Vagina (tissue), 2 donors: ENCODE measurements around the gene ONECUT2. TPM values are rescaled to one million over a fixed set of nuclear protein-coding genes. Genes with fewer than 3 reads are reported as not detected.
"Not testable (repeated sequence)": the region's sequence is repeated elsewhere in the genome, so short reads cannot be mapped to it uniquely, and the experiment has no call there.

ENCODE experiments used
- DNase-seq, 2 donors: peaks; one replicate each; pipeline ENCODE4 v3.0.0-alpha.2; 2017; ENCODE audit errors: extremely low spot score in 2 of 2
- H3K27ac ChIP-seq: fragments of 200-600 bp; sonication (generic); one replicate; pipeline ENCODE4 v1.5.1; 2019
- H3K27me3 ChIP-seq: fragments of 200-600 bp; sonication (generic); one replicate; pipeline ENCODE4 v1.5.1; 2019
- H3K36me3 ChIP-seq, 2 donors: fragments of 200-600 bp; sonication (generic); one replicate each; pipeline ENCODE4 v1.5.1; 2017 to 2019
- H3K4me1 ChIP-seq: fragments of 200-600 bp; sonication (generic); one replicate; pipeline ENCODE4 v1.5.1; 2019
- H3K4me3 ChIP-seq, 2 donors: fragments of 200-600 bp; sonication (generic); 1 replicate in 1 of 2; 2 replicates in 1 of 2; pipeline ENCODE4 v1.5.1; 2016 to 2019
- H3K9me3 ChIP-seq: fragments of 200-600 bp; sonication (generic); one replicate; pipeline ENCODE4 v1.5.1; 2019
- CTCF ChIP-seq, 3 experiments: fragments of 450-650 bp in 2 of 3; fragments of 200-600 bp in 1 of 3; sonication (generic) in 1 of 3; IDR thresholded peaks; one replicate each; pipeline ENCODE4 v1.5.1; 2017 to 2019; ENCODE audit warnings: antibody characterized with exemption in 3 of 3, mild to moderate bottlenecking in 2 of 3, moderate library complexity in 2 of 3
- POLR2A ChIP-seq, 2 donors: fragments of 450-650 bp; IDR thresholded peaks; one replicate each; pipeline ENCODE4 v1.6.1; 2017; ENCODE audit warnings: antibody characterized with exemption in 2 of 2, mild to moderate bottlenecking in 2 of 2, moderate library complexity in 2 of 2
- POLR2AphosphoS5 ChIP-seq, 2 donors: sonication (generic); formaldehyde crosslinking; IDR thresholded peaks; one replicate each; pipeline ENCODE4 v1.9.0; 2017; ENCODE audit warnings: antibody characterized with exemption in 2 of 2, mild to moderate bottlenecking in 2 of 2, low read depth in 1 of 2; ENCODE audit not compliant: insufficient read depth in 1 of 2
- intact Hi-C: fragments of 100-400 bp; cut with DNase I; formaldehyde crosslinking; loops from one replicate; pipeline ENCODE4 v1.15.1; 2023
- total RNA-seq: library from RNA; depleted of rRNA; stranded (reverse); fragments of >200 nt; gene quantifications from one replicate; pipeline ENCODE4 v1.2.3, GENCODE V29; 2016

The ONECUT2 gene
- total RNA-seq, 1 donor from 2014 or later, result not detected

GRCh38 chr18:57502624-57503023 is 67.5 kb downstream of the ONECUT2 start:
- H3K9me3 ChIP-seq, result no peaks in the 10 kb centered on the region
- no peak overlapping the region for H3K4me3 ChIP-seq
- no peaks in the 10 kb centered on the region for H3K4me1 ChIP-seq
- no peaks in the 10 kb centered on the region for H3K27me3 ChIP-seq
- H3K36me3 ChIP-seq, result no peaks in the 10 kb centered on the region
- TF ChIP-seq POLR2AphosphoS5 (IDR thresholded peaks at IDR 0.05; ENCODE audit: insufficient read depth in 1 of 2, low read depth in 1 of 2), result no peak
- no peak for TF ChIP-seq POLR2A (IDR thresholded peaks at IDR 0.05)
- TF ChIP-seq CTCF (IDR thresholded peaks at IDR 0.05), result no peak
- H3K27ac ChIP-seq, result no peak overlapping the region
- intact Hi-C loops, result no loop called here
- DNase-seq, result no peak

GRCh38 chr18:57505231-57505630 is 70.1 kb downstream of the ONECUT2 start:
- no peak overlapping the region for H3K4me3 ChIP-seq
- no peaks in the 10 kb centered on the region for H3K27me3 ChIP-seq
- H3K36me3 ChIP-seq, result no peaks in the 10 kb centered on the region
- H3K9me3 ChIP-seq, result no peaks in the 10 kb centered on the region
- no peak overlapping the region for H3K27ac ChIP-seq
- no peak for DNase-seq
- TF ChIP-seq POLR2AphosphoS5 (IDR thresholded peaks at IDR 0.05; ENCODE audit: insufficient read depth in 1 of 2, low read depth in 1 of 2) (no peak), POLR2A (IDR thresholded peaks at IDR 0.05) (no peak), CTCF (IDR thresholded peaks at IDR 0.05) (no peak)
- intact Hi-C loops, result no loop called here
- H3K4me1 ChIP-seq, result no peaks in the 10 kb centered on the region

- Histone ChIP-seq H3K36me3 (no peaks in the 10 kb centered on the region), H3K4me3 (no peak overlapping the region), H3K27me3 (no peaks in the 10 kb centered on the region), H3K4me1 (no peaks in the 10 kb centered on the region), H3K27ac (no peak overlapping the region), H3K9me3 (no peaks in the 10 kb centered on the region)
- no peak for DNase-seq
- intact Hi-C loops, result no loop called here
- TF ChIP-seq POLR2AphosphoS5 (IDR thresholded peaks at IDR 0.05; ENCODE audit: insufficient read depth in 1 of 2, low read depth in 1 of 2) (no peak), POLR2A (IDR thresholded peaks at IDR 0.05) (no peak), CTCF (IDR thresholded peaks at IDR 0.05) (no peak)
Observed at GRCh38 chr18:57516056-57516455, 80.9 kb downstream of the ONECUT2 start.

- Histone ChIP-seq H3K27ac (no peak overlapping the region), H3K4me3 (no peak overlapping the region), H3K4me1 (no peaks in the 10 kb centered on the region), H3K36me3 (no peaks in the 10 kb centered on the region), H3K27me3 (no peaks in the 10 kb centered on the region), H3K9me3 (no peaks in the 10 kb centered on the region)
- intact Hi-C loops, result no loop called here
- TF ChIP-seq CTCF (IDR thresholded peaks at IDR 0.05) (no peak), POLR2AphosphoS5 (IDR thresholded peaks at IDR 0.05; ENCODE audit: insufficient read depth in 1 of 2, low read depth in 1 of 2) (no peak), POLR2A (IDR thresholded peaks at IDR 0.05) (no peak)
- no peak for DNase-seq
Observed at GRCh38 chr18:57518533-57518932, 83.4 kb downstream of the ONECUT2 start.

- no peak for TF ChIP-seq CTCF (IDR thresholded peaks at IDR 0.05)
- no peak for TF ChIP-seq POLR2AphosphoS5 (IDR thresholded peaks at IDR 0.05; ENCODE audit: insufficient read depth in 1 of 2, low read depth in 1 of 2)
- TF ChIP-seq POLR2A (IDR thresholded peaks at IDR 0.05), result no peak
- intact Hi-C loops, result no loop called here
- no peak overlapping the region for H3K4me3 ChIP-seq
Observed at GRCh38 chr18:57519668-57520424, 84.7 kb downstream of the ONECUT2 start.

GRCh38 chr18:57522348-57522747 is 87.2 kb downstream of the ONECUT2 start:
- H3K36me3 ChIP-seq, H3K4me3 ChIP-seq, H3K27me3 ChIP-seq, H3K9me3 ChIP-seq, DNase-seq, H3K4me1 ChIP-seq, intact Hi-C loops, H3K27ac ChIP-seq: not testable (repeated sequence)

More at GRCh38 chr18:57519668-57520424, 84.7 kb downstream of the ONECUT2 start:
- H3K27me3 ChIP-seq, result no peaks in the 10 kb centered on the region
- H3K27ac ChIP-seq, result no peak overlapping the region
- no peaks in the 10 kb centered on the region for H3K4me1 ChIP-seq
- H3K9me3 ChIP-seq, result no peaks in the 10 kb centered on the region
- no peak for DNase-seq
- H3K36me3 ChIP-seq, result no peaks in the 10 kb centered on the region
